HuH-7.5 (cell line): ENCODE measurements around the gene NAA50.

Experiments used
- DNase-seq: peaks from one replicate; pipeline ENCODE4 v3.0.0; 2011; ENCODE audit warnings: low spot score

The NAA50 gene

DNA sequence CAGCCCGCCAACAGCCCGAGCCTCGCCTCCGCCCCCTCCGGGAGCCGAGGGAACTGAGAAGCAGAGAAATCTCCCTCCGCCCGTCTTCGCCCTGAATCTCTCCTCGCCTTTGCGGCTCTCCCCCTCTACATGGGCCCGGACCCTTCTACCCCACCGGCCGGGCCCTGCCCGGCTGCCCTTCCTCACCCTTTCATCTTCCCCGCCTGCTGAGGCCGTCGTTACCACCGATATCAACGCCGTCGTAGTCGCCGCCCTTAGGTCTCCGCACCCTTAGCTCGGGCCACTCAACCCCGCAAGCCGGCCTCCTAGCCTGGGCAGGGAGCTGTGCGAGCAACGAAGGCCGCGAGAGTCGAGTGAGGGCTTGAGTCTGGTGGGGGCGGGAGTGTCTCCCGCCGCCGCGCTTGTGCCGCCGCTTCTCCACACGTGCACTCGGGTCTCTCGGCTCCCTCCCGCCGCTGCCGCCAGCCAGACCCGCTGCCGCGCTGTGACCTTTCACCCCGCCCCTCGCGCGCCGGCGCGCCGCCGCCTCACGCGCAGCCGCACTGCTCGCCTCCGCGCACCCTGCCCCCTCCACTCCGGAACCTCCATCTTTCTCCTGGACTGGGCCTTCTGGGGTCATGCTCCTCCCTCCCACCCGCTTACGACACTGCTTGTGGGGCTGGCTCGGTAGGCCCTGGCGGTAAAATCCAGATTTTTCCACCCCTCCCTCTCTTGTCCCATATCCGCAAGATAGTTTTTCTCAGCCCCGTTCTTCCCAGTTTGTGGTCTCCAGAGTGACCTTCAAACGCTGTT lies at the start of gene NAA50:
NAA50 (minus strand) TSS at position 494 of the 792 bp plus-strand sequence; CDS start at position 194, 300 bp downstream.
- DNase-seq, result peak; percentile 80

- DNase-seq, result no peak
Observed at GRCh38 chr3:113795693-113796092, 49.6 kb upstream of the NAA50 start.

DNA sequence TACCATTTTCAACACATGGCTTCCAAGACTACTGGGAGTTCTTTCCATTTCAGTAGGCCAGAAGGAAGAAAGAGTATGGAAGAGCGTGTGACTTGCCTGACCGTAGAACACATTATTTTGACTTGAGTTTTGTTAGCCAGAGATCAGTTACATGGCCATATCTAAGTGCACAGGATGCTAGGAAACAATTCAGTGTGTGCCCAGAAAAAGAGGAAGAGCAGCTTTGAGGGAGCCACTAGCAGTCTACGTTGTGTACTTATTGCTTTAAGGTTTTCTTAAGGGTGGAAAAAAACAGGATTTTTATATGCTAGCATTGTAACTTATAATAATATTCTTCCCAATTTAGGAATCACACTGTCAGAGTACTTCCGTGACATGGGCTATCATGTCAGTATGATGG lies 48.5 kb upstream of the NAA50 start:
- DNase-seq, result no peak

GRCh38 chr3:113791381-113791780 lies 45.3 kb upstream of the NAA50 start:
- DNase-seq, result no peak

- no peak for DNase-seq
Observed at GRCh38 chr3:113783980-113784379, 37.9 kb upstream of the NAA50 start.

GRCh38 chr3:113783463-113783862 lies 37.4 kb upstream of the NAA50 start:
- no peak for DNase-seq

GRCh38 chr3:113776564-113776963 lies 30.5 kb upstream of the NAA50 start:
- no peak for DNase-seq

- no peak for DNase-seq
Observed at GRCh38 chr3:113775516-113775915, 29.5 kb upstream of the NAA50 start.

DNA sequence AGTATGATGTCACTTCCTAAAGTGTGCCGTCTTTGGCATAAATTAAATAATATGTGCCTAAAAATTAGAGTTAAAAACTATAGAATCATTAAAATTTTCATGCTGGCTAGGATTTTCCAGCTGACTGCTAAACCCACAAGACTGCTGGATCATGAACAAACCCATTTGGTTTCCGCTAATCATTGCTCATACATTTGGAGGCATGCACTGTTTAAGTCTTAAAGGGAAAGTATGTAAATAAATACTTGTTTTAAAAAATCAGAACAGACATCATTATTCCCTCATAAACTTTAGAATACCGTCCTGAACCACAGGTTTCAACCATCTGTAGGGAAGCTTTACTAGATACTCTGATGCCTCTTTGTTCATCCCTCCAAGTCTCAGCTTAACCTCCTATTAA lies 27.3 kb upstream of the NAA50 start:
- DNase-seq, result no peak

GRCh38 chr3:113771993-113772392 lies 25.9 kb upstream of the NAA50 start:
- no peak for DNase-seq

DNA sequence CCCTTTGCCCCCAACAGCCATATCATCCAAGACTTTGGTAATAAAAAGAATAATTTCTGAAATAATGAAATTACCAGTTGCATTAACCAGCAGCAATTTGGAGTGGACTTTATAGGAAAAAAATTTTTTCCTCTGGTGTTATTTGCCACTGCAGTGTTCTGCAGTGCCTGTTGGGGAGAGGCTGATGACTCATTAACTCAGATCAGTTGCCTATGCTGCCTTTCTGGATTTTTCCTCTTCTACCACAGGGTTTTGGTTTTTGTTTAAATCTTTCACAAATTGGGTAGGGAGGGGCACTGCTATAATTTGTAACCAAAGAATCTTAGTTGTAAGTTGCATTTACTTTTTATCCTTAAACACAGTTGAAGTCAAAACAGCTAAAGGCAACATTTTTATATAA lies 23.5 kb upstream of the NAA50 start:
- no peak for DNase-seq

- DNase-seq, result no peak
Observed at GRCh38 chr3:113764698-113765097, 18.6 kb upstream of the NAA50 start.

GRCh38 chr3:113758389-113759024 lies 12.5 kb upstream of the NAA50 start:
- no peak for DNase-seq

- no peak for DNase-seq
Observed at GRCh38 chr3:113754494-113755159, 8.6 kb upstream of the NAA50 start.

- DNase-seq, result no peak
Observed at GRCh38 chr3:113753376-113753985, 7.4 kb upstream of the NAA50 start.

- DNase-seq, result no peak
Observed at GRCh38 chr3:113751141-113751540, 5.1 kb upstream of the NAA50 start.

DNA sequence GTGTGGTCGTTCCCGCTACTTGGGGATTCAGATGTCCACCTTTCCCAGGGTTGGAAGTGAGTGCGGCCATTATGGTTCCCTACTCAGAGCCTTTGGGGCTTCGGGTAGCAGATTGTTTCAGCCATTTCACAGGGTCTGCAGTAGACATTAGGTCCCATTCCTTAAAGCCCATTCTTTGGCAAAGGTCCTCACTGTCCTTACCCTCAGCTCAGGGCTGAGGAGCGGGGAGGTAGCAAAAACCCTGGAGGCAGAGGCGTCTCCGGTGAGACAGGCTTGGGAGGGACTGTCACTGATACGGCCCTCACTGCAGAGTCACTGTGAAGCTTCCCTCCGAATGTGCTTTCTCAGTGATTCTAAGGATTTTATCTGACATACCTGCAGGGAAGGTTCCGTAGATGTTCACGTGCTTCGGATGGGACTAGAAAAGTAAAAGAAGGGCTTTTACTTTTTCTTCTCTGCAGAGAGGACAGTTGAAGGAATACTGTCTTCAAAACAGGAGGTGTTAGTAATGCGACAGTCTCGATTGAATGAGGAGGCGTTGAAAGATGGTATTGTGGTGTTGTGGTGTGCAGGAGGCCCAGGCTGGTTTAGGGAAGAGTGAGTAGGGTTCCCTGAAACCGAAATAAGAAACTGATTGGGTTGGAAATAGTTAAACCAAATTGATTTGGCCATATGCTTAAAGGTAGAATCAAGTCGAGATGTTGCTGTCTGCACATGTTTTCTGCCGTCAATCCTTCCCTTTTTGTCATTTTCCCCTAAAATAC lies 1.4 kb upstream of the NAA50 start:
- no peak for DNase-seq

- peak; percentile 75 for DNase-seq
Observed at GRCh38 chr3:113746548-113747282, 666 bp upstream of the NAA50 start, which contains the start of gene ATP6V1A. Gene ATP6V1A, plus strand, starts transcription at chr3:113747035. Its CDS starts 31,719 bp downstream, at chr3:113778754.

GRCh38 chr3:113744941-113745755 lies 901 bp downstream of the NAA50 start:
- peak; percentile 81 for DNase-seq

DNA sequence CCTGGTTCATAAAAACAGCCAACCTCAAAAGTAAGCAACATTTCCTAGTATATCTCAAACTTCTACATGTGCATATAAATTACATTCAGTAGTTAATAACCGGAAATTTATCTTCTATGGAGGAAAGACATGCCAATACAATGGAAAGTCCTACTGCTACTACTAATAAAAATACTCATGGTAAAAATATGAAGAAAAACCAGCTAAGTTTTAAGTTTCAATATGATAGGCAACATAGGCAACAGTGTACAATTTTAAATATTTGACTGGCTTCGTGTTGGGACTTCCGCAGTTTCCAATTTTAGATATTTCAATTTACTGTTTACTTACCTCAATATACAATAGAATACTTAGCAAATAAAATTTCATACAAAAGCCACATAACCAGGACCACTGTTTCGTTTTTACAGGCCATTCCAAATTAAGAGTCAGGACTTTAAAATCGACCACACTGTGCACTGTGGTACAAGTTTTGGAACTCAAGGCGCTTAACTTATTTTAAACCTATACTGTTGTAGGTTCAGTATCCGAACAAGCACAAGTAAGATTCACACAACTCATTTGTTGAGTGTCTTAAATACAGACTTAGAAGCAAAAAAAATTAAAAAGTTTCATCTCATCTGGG lies 2.9 kb downstream of the NAA50 start:
- DNase-seq, result no peak
